Upper lobe of left lung (tissue), 6 donors: Measurements from ENCODE around the gene STK11. TPM values are rescaled to one million over a fixed set of nuclear protein-coding genes. Genes with fewer than 3 reads are reported as not detected.

Experiments
- ATAC-seq, 2 donors: fragments of 200-7000 bp; cut with Tn5 transposase; one replicate each; pipeline ENCODE4 v1.9.1; 2022; ENCODE audit warnings: mild to moderate bottlenecking in 2 of 2, moderate library complexity in 2 of 2; ENCODE audit not compliant: low FRiP score in 2 of 2
- DNase-seq, 2 donors: peaks; one replicate each; pipeline ENCODE4 v3.0.0-alpha.2; 2019 to 2020
- H3K27ac ChIP-seq, 4 donors: fragments of 200-600 bp; sonication (generic); one replicate each; pipeline ENCODE4 v1.5.1; 2016 to 2019
- H3K27me3 ChIP-seq, 4 donors: fragments of 200-600 bp; sonication (generic); one replicate each; pipeline ENCODE4 v1.5.1; 2017 to 2019
- H3K36me3 ChIP-seq, 4 donors: fragments of 200-600 bp; sonication (generic); one replicate each; pipeline ENCODE4 v1.5.1; 2016 to 2019
- H3K4me1 ChIP-seq, 4 donors: fragments of 200-600 bp; sonication (generic); one replicate each; pipeline ENCODE4 v1.5.1; 2018 to 2019
- H3K4me3 ChIP-seq, 4 donors: fragments of 200-600 bp; sonication (generic); one replicate each; pipeline ENCODE4 v1.5.1; 2017 to 2019; ENCODE audit warnings: mild to moderate bottlenecking in 2 of 4, moderate library complexity in 1 of 4
- H3K9me3 ChIP-seq, 4 donors: fragments of 200-600 bp; sonication (generic); one replicate each; pipeline ENCODE4 v1.5.1; 2018 to 2019
- EP300 ChIP-seq, 4 donors: sonication (generic); formaldehyde crosslinking; IDR thresholded peaks; one replicate each; pipeline ENCODE4 v1.5.1; 2017; ENCODE audit warnings: antibody characterized with exemption in 4 of 4, control low read depth in 2 of 4
- POLR2A ChIP-seq, 4 donors: fragments of 450-650 bp; IDR thresholded peaks; one replicate each; pipeline ENCODE4 v1.5.1; 2016 to 2017; ENCODE audit warnings: antibody characterized with exemption in 4 of 4, mild to moderate bottlenecking in 2 of 4
- POLR2AphosphoS5 ChIP-seq, 2 donors: sonication (generic); formaldehyde crosslinking; IDR thresholded peaks; one replicate each; pipeline ENCODE4 v1.5.1; 2017; ENCODE audit warnings: antibody characterized with exemption in 2 of 2
- WGBS, 2 donors: methylation state at CpG; one replicate each; pipeline ENCODE4 v1.1.5; 2017 to 2018; 5-methylcytosine and 5-hydroxymethylcytosine counted together
- total RNA-seq, 6 donors: library from RNA; depleted of rRNA in 4 of 6; stranded (reverse); fragments of >200 nt in 4 of 6; gene quantifications; one replicate each; pipeline versions ENCODE4 v1.1.0 to v1.2.1, GENCODE V29; 2016 to 2021
- TF ChIP-seq, protein P1 (sequence below), 6 experiments: fragments of 450-650 bp in 4 of 6; fragments of 200-600 bp in 2 of 6; sonication (generic) in 2 of 6; IDR thresholded peaks; one replicate each; pipeline ENCODE4 v1.5.1; 2016 to 2019; ENCODE audit warnings: antibody characterized with exemption in 6 of 6
- donor health status: DM: no; HTN: no; CAD: no; lungs with moderate emphysema.
- donor health status: DM: no; HTN: yes; CAD: no; lungs with severe emphysema.

Gene STK11
- total RNA-seq, 6 donors from 2014 or later = 50.2 to 168 (median 63.2) TPM

GRCh38 chr19:1275976-1276627 is 70.5 kb downstream of the STK11 start:
- 11 to 25% methylated on average over 16 to 39 of the region's 43 CpGs for WGBS, 2 donors
- H3K27ac ChIP-seq = peak overlapping the region; percentile 92 to 99 (median 97)
- TF ChIP-seq POLR2AphosphoS5 (IDR thresholded peaks at IDR 0.05) (peak; percentile 16 to 52), EP300 (IDR thresholded peaks at IDR 0.05) (no peak), POLR2A (IDR thresholded peaks at IDR 0.05) (no peak)
- TF ChIP-seq, protein P1, sequence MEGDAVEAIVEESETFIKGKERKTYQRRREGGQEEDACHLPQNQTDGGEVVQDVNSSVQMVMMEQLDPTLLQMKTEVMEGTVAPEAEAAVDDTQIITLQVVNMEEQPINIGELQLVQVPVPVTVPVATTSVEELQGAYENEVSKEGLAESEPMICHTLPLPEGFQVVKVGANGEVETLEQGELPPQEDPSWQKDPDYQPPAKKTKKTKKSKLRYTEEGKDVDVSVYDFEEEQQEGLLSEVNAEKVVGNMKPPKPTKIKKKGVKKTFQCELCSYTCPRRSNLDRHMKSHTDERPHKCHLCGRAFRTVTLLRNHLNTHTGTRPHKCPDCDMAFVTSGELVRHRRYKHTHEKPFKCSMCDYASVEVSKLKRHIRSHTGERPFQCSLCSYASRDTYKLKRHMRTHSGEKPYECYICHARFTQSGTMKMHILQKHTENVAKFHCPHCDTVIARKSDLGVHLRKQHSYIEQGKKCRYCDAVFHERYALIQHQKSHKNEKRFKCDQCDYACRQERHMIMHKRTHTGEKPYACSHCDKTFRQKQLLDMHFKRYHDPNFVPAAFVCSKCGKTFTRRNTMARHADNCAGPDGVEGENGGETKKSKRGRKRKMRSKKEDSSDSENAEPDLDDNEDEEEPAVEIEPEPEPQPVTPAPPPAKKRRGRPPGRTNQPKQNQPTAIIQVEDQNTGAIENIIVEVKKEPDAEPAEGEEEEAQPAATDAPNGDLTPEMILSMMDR (IDR thresholded peaks at IDR 0.05) = no peak
- peaks cover 50 to 58% (median 51%) of the 10 kb centered on the region in 4 donors for H3K4me1 ChIP-seq
- no peak for ATAC-seq
- H3K36me3 ChIP-seq = peaks cover 35 to 57% (median 50%) of the 10 kb centered on the region in 4 donors
- peak overlapping the region; percentile 60 to 72 (median 69) for H3K4me3 ChIP-seq
- peak in 1 of 2 donors; percentile 44 for DNase-seq
- H3K27me3 ChIP-seq = no peaks in the 10 kb centered on the region
- no peaks in the 10 kb centered on the region for H3K9me3 ChIP-seq

- peaks cover 45 to 53% (median 45%) of the 10 kb centered on the region in 4 donors for H3K4me1 ChIP-seq
- H3K27ac ChIP-seq = peak overlapping the region; percentile 92 to 99 (median 97)
- DNase-seq = peak in 1 of 2 donors; percentile 59
Observed at GRCh38 chr19:1276628-1277022, 71.0 kb downstream of the STK11 start.

GRCh38 chr19:1277061-1277460 is 71.5 kb downstream of the STK11 start:
- H3K27me3 ChIP-seq = no peaks in the 10 kb centered on the region
- no peak overlapping the region for H3K27ac ChIP-seq
- H3K4me1 ChIP-seq = peaks cover 41 to 49% (median 41%) of the 10 kb centered on the region in 4 donors
- TF ChIP-seq POLR2A (IDR thresholded peaks at IDR 0.05) = no peak
- no peak for TF ChIP-seq EP300 (IDR thresholded peaks at IDR 0.05)
- TF ChIP-seq POLR2AphosphoS5 (IDR thresholded peaks at IDR 0.05) = no peak
- TF ChIP-seq, protein P1 (IDR thresholded peaks at IDR 0.05) = no peak
- no peaks in the 10 kb centered on the region for H3K9me3 ChIP-seq
- DNase-seq (peak in 1 of 2 donors; percentile 53), ATAC-seq (no peak)
- H3K36me3 ChIP-seq = peaks cover 30 to 48% (median 41%) of the 10 kb centered on the region in 4 donors
- no peak overlapping the region for H3K4me3 ChIP-seq
- 92 to 94% methylated on average over 15 of the region's 15 CpGs for WGBS, 2 donors

More at GRCh38 chr19:1276628-1277022, 71.0 kb downstream of the STK11 start:
- no peaks in the 10 kb centered on the region for H3K27me3 ChIP-seq
- TF ChIP-seq EP300 (IDR thresholded peaks at IDR 0.05) (no peak), POLR2A (IDR thresholded peaks at IDR 0.05) (no peak), POLR2AphosphoS5 (IDR thresholded peaks at IDR 0.05) (no peak)
- TF ChIP-seq, protein P1 (IDR thresholded peaks at IDR 0.05) = no peak
- no peaks in the 10 kb centered on the region for H3K9me3 ChIP-seq
- H3K4me3 ChIP-seq = peak overlapping the region in 3 of 4 donors; percentile 60 to 69 (median 69)
- WGBS, 2 donors = 59 to 90% methylated on average over 10 of the region's 10 CpGs
- ATAC-seq = no peak
- peaks cover 30 to 52% (median 45%) of the 10 kb centered on the region in 4 donors for H3K36me3 ChIP-seq

Other genes with a start within 250 kb of the STK11 start
- gene WDR18, start 221.4 kb upstream of the STK11 start, total RNA-seq = 100 to 1,000 TPM in 1 of 6 donors, 10 to 100 TPM in 5; 29.2 to 122 (median 38.6) TPM
- gene GRIN3B, start 205.4 kb upstream of the STK11 start, total RNA-seq = 10 to 100 TPM in 1 of 6 donors, 1 to 10 TPM in 4, under 1 TPM in 1; 0.06 to 18.9 (median 5.6) TPM
- 100 to 1,000 TPM; 143 to 643 (median 208) TPM for gene TMEM259, start 184.7 kb upstream of the STK11 start, total RNA-seq
- gene RNU6-2, start 184.3 kb upstream of the STK11 start, total RNA-seq = not detected
- 100 to 1,000 TPM in 5 of 6 donors, 10 to 100 TPM in 1; 98.1 to 262 (median 164) TPM for gene CNN2, start 179.2 kb upstream of the STK11 start, total RNA-seq
- gene ABCA7, start 165.7 kb upstream of the STK11 start, total RNA-seq = 100 to 1,000 TPM in 2 of 6 donors, 10 to 100 TPM in 4; 34.1 to 224 (median 58.2) TPM
- gene ARHGAP45, start 138.6 kb upstream of the STK11 start, total RNA-seq = 100 to 1,000 TPM in 4 of 6 donors, 10 to 100 TPM in 2; 91.6 to 332 (median 123) TPM
- 100 to 1,000 TPM in 4 of 6 donors, 10 to 100 TPM in 2; 50.0 to 176 (median 103) TPM for gene POLR2E, start 110.4 kb upstream of the STK11 start, total RNA-seq
- 100 to 1,000 TPM; 370 to 717 (median 484) TPM for gene GPX4, start 101.8 kb upstream of the STK11 start, total RNA-seq
- 100 to 1,000 TPM in 4 of 6 donors, 10 to 100 TPM in 2; 44.8 to 159 (median 106) TPM for gene SBNO2, start 31.5 kb upstream of the STK11 start, total RNA-seq
- 1 to 10 TPM in 3 of 6 donors, under 1 TPM in 1, not detected in 2; 0.30 to 1.8 (median 1.0) TPM for gene CBARP, start 32.2 kb downstream of the STK11 start, total RNA-seq
- 100 to 1,000 TPM in 3 of 6 donors, 10 to 100 TPM in 3; 56.0 to 187 (median 113) TPM for gene ATP5F1D, start 36.0 kb downstream of the STK11 start, total RNA-seq
- 100 to 1,000 TPM in 2 of 6 donors, 10 to 100 TPM in 4; 33.5 to 176 (median 75.9) TPM for gene MIDN, start 42.8 kb downstream of the STK11 start, total RNA-seq
- 1,000 to 10,000 TPM in 1 of 6 donors, 100 to 1,000 TPM in 5; 326 to 1,348 (median 441) TPM for gene CIRBP, start 63.6 kb downstream of the STK11 start, total RNA-seq
- gene FAM174C, start 69.8 kb downstream of the STK11 start, total RNA-seq = 10 to 100 TPM; 43.0 to 85.3 (median 59.6) TPM
- not detected for gene EFNA2, start 80.1 kb downstream of the STK11 start, total RNA-seq
- gene NDUFS7, start 178.1 kb downstream of the STK11 start, total RNA-seq = 100 to 1,000 TPM in 4 of 6 donors, 10 to 100 TPM in 2; 38.8 to 121 (median 100) TPM
- gene GAMT, start 195.8 kb downstream of the STK11 start, total RNA-seq = 10 to 100 TPM in 2 of 6 donors, 1 to 10 TPM in 4; 4.0 to 12.1 (median 8.1) TPM
- gene DAZAP1, start 201.8 kb downstream of the STK11 start, total RNA-seq = 100 to 1,000 TPM in 1 of 6 donors, 10 to 100 TPM in 5; 38.9 to 107 (median 78.7) TPM
- gene RPS15, start 232.6 kb downstream of the STK11 start, total RNA-seq = 1,000 to 10,000 TPM in 5 of 6 donors, 100 to 1,000 TPM in 1; 825 to 2,012 (median 1,317) TPM
- gene APC2, start 244.3 kb downstream of the STK11 start, total RNA-seq = 1 to 10 TPM in 1 of 6 donors, under 1 TPM in 4, not detected in 1; 0.06 to 1.0 (median 0.11) TPM